IMR-90 (cell line): ENCODE results near the gene CHORDC1. TPM values are rescaled to one million over a fixed set of nuclear protein-coding genes. Genes with fewer than 3 reads are reported as not detected.

Experiments used
- ATAC-seq: fragments of 200-7000 bp; cut with Tn5 transposase; 2 replicates; pipeline ENCODE4 v1.9.1; 2020; ENCODE audit warnings: low read depth, mild to moderate bottlenecking, moderate library complexity
- BruUV-seq: library from RNA; stranded (reverse); fragments of 400-500 nt; replicated peaks from 2 replicates; lab custom pipeline; 2021; lab: Mats Ljungman, UMichigan
- CTCF ChIA-PET: fragments of 300-600 bp; formaldehyde crosslinking; extraction: SDS; loops from one replicate; lab custom pipeline; 2021; ENCODE audit warnings: antibody characterized with exemption; lab: Yijun Ruan, JAX
- POLR2A ChIA-PET: fragments of 300-600 bp; sonication (Branson Sonifier 250); formaldehyde crosslinking; loops from one replicate; lab custom pipeline; 2022; ENCODE audit warnings: antibody characterized with exemption; ENCODE audit not compliant: unreplicated experiment; lab: Charles Lee
- DNase-seq: peaks from one replicate; pipeline ENCODE4 v3.0.0; 2013
- H2AFZ ChIP-seq: replicated peaks from 2 replicates; pipeline ENCODE3; 2013; ENCODE audit warnings: low read length, mild to moderate bottlenecking; ENCODE audit not compliant: poor library complexity
- H2AK5ac ChIP-seq: 2 replicates; pipeline ENCODE4 v1.6.1; 2013; ENCODE audit warnings: low read depth, low read length, inconsistent platforms
- H2AK9ac ChIP-seq: replicated peaks from 2 replicates; pipeline ENCODE3; 2013; ENCODE audit warnings: mild to moderate bottlenecking, low read depth, low read length, moderate library complexity; ENCODE audit not compliant: poor library complexity
- H2BK120ac ChIP-seq: 2 replicates; pipeline ENCODE4 v1.6.1; 2013; ENCODE audit warnings: low read depth, low read length, inconsistent platforms
- H2BK15ac ChIP-seq: 3 replicates; pipeline ENCODE4 v1.6.1; 2013; ENCODE audit warnings: low read depth, low read length, inconsistent platforms
- H2BK20ac ChIP-seq: 2 replicates; pipeline ENCODE4 v1.6.1; 2013; ENCODE audit warnings: low read depth, mild to moderate bottlenecking, inconsistent platforms, low read length, moderate library complexity
- H2BK5ac ChIP-seq: 2 replicates; pipeline ENCODE4 v1.6.1; 2013; ENCODE audit warnings: mild to moderate bottlenecking, low read depth, low read length, inconsistent platforms; ENCODE audit not compliant: poor library complexity, severe bottlenecking
- H3K14ac ChIP-seq: replicated peaks from 2 replicates; pipeline ENCODE4 v1.6.1; 2013; ENCODE audit warnings: low read depth, low read length, inconsistent platforms
- H3K18ac ChIP-seq: 2 replicates; pipeline ENCODE4 v1.6.1; 2013; ENCODE audit warnings: low read depth, low read length, control low read depth
- H3K23ac ChIP-seq: 2 replicates; pipeline ENCODE4 v1.6.1; 2013; ENCODE audit warnings: low read depth, low read length, inconsistent platforms
- H3K27ac ChIP-seq: 2 replicates; pipeline ENCODE4 v1.5.1; 2013; ENCODE audit warnings: mild to moderate bottlenecking, control low read depth, low read length; ENCODE audit not compliant: insufficient read depth
- H3K27me3 ChIP-seq: 2 replicates; pipeline ENCODE4 v1.6.1; 2013; ENCODE audit warnings: low read length; ENCODE audit not compliant: control insufficient read depth, insufficient read depth
- H3K36me3 ChIP-seq: 2 replicates; pipeline ENCODE4 v1.6.1; 2013; ENCODE audit warnings: low read length, mixed read lengths; ENCODE audit not compliant: control insufficient read depth, insufficient read depth
- H3K4ac ChIP-seq: 2 replicates; pipeline ENCODE4 v1.6.1; 2013; ENCODE audit warnings: low read depth, low read length, inconsistent platforms
- H3K4me1 ChIP-seq: 2 replicates; pipeline ENCODE4 v1.6.1; 2013; ENCODE audit warnings: low read length, mixed read lengths; ENCODE audit not compliant: control insufficient read depth, insufficient read depth
- H3K4me2 ChIP-seq: 2 replicates; pipeline ENCODE4 v1.6.1; 2013; ENCODE audit warnings: low read depth, mild to moderate bottlenecking, control low read depth, low read length, moderate library complexity
- H3K4me3 ChIP-seq: 2 replicates; pipeline ENCODE4 v1.5.1; 2013; ENCODE audit warnings: low read depth, mild to moderate bottlenecking, control low read depth, low read length, moderate library complexity; ENCODE audit not compliant: insufficient read depth
- H3K56ac ChIP-seq: 2 replicates; pipeline ENCODE4 v1.6.1; 2013; ENCODE audit warnings: low read length, inconsistent platforms; ENCODE audit not compliant: insufficient read depth; ENCODE audit errors: extremely low read depth
- H3K79me1 ChIP-seq, 2 experiments: 2 replicates each; pipeline ENCODE4 v1.6.1; 2013; ENCODE audit warnings: low read length in 2 of 2, inconsistent platforms in 1 of 2, low read depth in 1 of 2
- H3K9ac ChIP-seq: 2 replicates; pipeline ENCODE4 v1.6.1; 2013; ENCODE audit warnings: low read depth, low read length, control low read depth
- H3K9me1 ChIP-seq: 2 replicates; pipeline ENCODE4 v1.6.1; 2013; ENCODE audit warnings: low read length, inconsistent platforms; ENCODE audit not compliant: insufficient read depth
- H3K9me3 ChIP-seq: 2 replicates; pipeline ENCODE4 v1.6.1; 2013; ENCODE audit warnings: low read length; ENCODE audit not compliant: control insufficient read depth, insufficient read depth
- H4K20me1 ChIP-seq: 2 replicates; pipeline ENCODE4 v1.6.1; 2013; ENCODE audit warnings: low read length, inconsistent platforms; ENCODE audit not compliant: insufficient read depth
- H4K5ac ChIP-seq: 2 replicates; pipeline ENCODE4 v1.6.1; 2013; ENCODE audit warnings: mild to moderate bottlenecking, low read depth, low read length, control low read depth
- H4K8ac ChIP-seq, 2 experiments: 2 replicates each; pipeline ENCODE4 v1.6.1; 2013; ENCODE audit warnings: low read depth in 2 of 2, low read length in 2 of 2, control low read depth in 1 of 2, inconsistent platforms in 1 of 2
- H4K91ac ChIP-seq: 2 replicates; pipeline ENCODE4 v1.6.1; 2013; ENCODE audit warnings: low read depth, low read length, inconsistent platforms; ENCODE audit not compliant: insufficient read depth
- BHLHE40 ChIP-seq: fragments of 150-350 bp; IDR thresholded peaks from 2 replicates; pipeline ENCODE4 v1.6.1; 2016; ENCODE audit warnings: mild to moderate bottlenecking, low read depth, low read length
- CEBPB ChIP-seq: IDR thresholded peaks from 2 replicates; pipeline ENCODE4 v1.6.1; 2012; ENCODE audit warnings: low read depth, low read length, improper control_type of control experiment
- CHD1 ChIP-seq: IDR thresholded peaks from 2 replicates; pipeline ENCODE4 v1.6.1; 2012; ENCODE audit warnings: low read depth, low read length, improper control_type of control experiment
- MAZ ChIP-seq: IDR thresholded peaks from 2 replicates; pipeline ENCODE4 v1.6.1; 2012; ENCODE audit warnings: low read depth, mild to moderate bottlenecking, low read length, improper control_type of control experiment, moderate library complexity, borderline replicate concordance
- MXI1 ChIP-seq: IDR thresholded peaks from 2 replicates; pipeline ENCODE4 v1.6.1; 2012; ENCODE audit warnings: low read depth, mild to moderate bottlenecking, low read length, moderate library complexity, borderline replicate concordance
- NFE2L2 ChIP-seq: fragments of 150-350 bp; IDR thresholded peaks from 2 replicates; pipeline ENCODE4 v1.6.1; 2016; ENCODE audit warnings: low read depth, mild to moderate bottlenecking, low read length
- POLR2A ChIP-seq: IDR thresholded peaks from 2 replicates; pipeline ENCODE4 v1.6.1; 2012; ENCODE audit warnings: mild to moderate bottlenecking, low read depth, low read length
- RCOR1 ChIP-seq: IDR thresholded peaks from 2 replicates; pipeline ENCODE4 v1.6.1; 2012; ENCODE audit warnings: mild to moderate bottlenecking, low read length, improper control_type of control experiment; ENCODE audit not compliant: insufficient replicate concordance
- RFX5 ChIP-seq: IDR thresholded peaks from 2 replicates; pipeline ENCODE4 v1.8.0; 2012; ENCODE audit warnings: low read depth, mild to moderate bottlenecking, low read length, moderate library complexity
- SMC3 ChIP-seq: fragments of 150-350 bp; IDR thresholded peaks from 2 replicates; pipeline ENCODE4 v1.6.1; 2016; ENCODE audit warnings: low read depth, mild to moderate bottlenecking, antibody characterized with exemption, low read length, moderate library complexity
- WGBS, 2 experiments: methylation state at CpG; one replicate each; pipeline versions ENCODE4 v1.1.5 to v1.1.7; 2013; ENCODE audit warnings: missing lambda C conversion rate in 2 of 2; ENCODE audit not compliant: insufficient read length in 1 of 2; ENCODE audit errors: extremely low coverage in 2 of 2; 5-methylcytosine and 5-hydroxymethylcytosine counted together
- dilution Hi-C: fragments of 300-500 bp; cut with HindIII; formaldehyde crosslinking; loops from one replicate; pipeline ENCODE4 v1.14.3; 2018; ENCODE audit warnings: low sequenced_read_pairs; ENCODE audit not compliant: unreplicated experiment
- in situ Hi-C: fragments of 300-500 bp; cut with MboI; formaldehyde crosslinking; loops from 3 replicates; pipeline ENCODE4 v1.14.3; 2019; ENCODE audit warnings: low sequenced_read_pairs, inconsistent platforms, mixed read lengths
- intact Hi-C: fragments of 100-400 bp; cut with micrococcal nuclease; formaldehyde crosslinking; loops from 2 replicates; pipeline ENCODE4 v1.10.0; 2022
- polyA plus RNA-seq, 3 experiments: library from polyadenylated mRNA; depleted of rRNA; stranded (reverse); fragments of >200 nt; gene quantifications; 2 replicates each; pipeline ENCODE4 v1.2.3, GENCODE V29; 2012; ENCODE audit warnings: low replicate concordance in 1 of 3
- total RNA-seq: library from RNA; depleted of rRNA; stranded (reverse); fragments of >200 nt; gene quantifications from 2 replicates; pipeline ENCODE4 v1.2.3, GENCODE V29; 2012
- TF ChIP-seq, protein P1 (sequence below): fragments of 150-350 bp; IDR thresholded peaks from 2 replicates; pipeline ENCODE4 v1.6.1; 2016; ENCODE audit warnings: low read depth, mild to moderate bottlenecking, low read length, moderate library complexity, borderline replicate concordance
- TF ChIP-seq, protein P2 (sequence below): conservative IDR thresholded peaks from 2 replicates; pipeline ENCODE4 v1.5.1; 2012; ENCODE audit warnings: mild to moderate bottlenecking, low read depth, low read length, improper control_type of control experiment
- TF ChIP-seq, protein P3 (sequence below): fragments of 150-350 bp; IDR thresholded peaks from 2 replicates; pipeline ENCODE4 v1.6.1; 2017; ENCODE audit warnings: mild to moderate bottlenecking, antibody characterized with exemption, low read length, low read depth

The CHORDC1 gene
- total and polyA plus RNA-seq, 2 of the 4 experiments (the other 2 are of a cell fraction), result 26.9 to 51.4 TPM

DNA sequence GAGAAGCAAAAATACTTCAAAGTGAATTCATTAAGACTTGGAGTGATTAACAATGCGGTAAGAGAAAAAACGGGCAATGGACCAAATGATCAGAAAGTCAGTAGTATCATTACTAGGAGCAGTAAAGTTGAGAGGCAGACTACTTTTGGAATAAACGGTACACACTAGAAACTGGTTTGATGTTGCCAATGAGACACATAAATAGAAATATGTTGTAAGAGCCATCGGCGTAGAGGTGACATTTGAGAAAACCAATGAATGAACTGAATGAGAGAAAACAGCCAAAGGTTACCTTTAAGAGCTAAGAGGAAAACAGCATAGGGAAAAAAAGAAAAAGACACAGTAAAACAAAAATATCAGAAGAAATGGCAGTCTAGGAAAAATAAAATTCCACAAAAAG lies 6.2 kb downstream of the CHORDC1 start:
- Histone ChIP-seq H2AK9ac (no peak overlapping the region), H4K91ac (no peak overlapping the region), H3K9ac (no peak overlapping the region), H3K9me3 (no peaks in the 10 kb centered on the region), H3K4me2 (no peak overlapping the region), H2AK5ac (no peak overlapping the region), H3K27ac (no peak overlapping the region), H3K14ac (no peak overlapping the region), H4K5ac (no peak overlapping the region), H3K23ac (no peak overlapping the region), H2BK15ac (no peak overlapping the region), H4K8ac (no peak overlapping the region), H3K4ac (no peak overlapping the region), H3K56ac (no peak overlapping the region), H3K36me3 (peaks cover 7% of the 10 kb centered on the region; the same call in 1 of the 2 replicates), H3K4me3 (no peak overlapping the region), H2BK5ac (no peak overlapping the region), H2AFZ (no peak overlapping the region), H3K79me1 (peaks cover 10 to 34% of the 10 kb centered on the region in 2 experiments), H2BK20ac (no peak overlapping the region), H3K4me1 (peaks cover 6% of the 10 kb centered on the region), H3K18ac (no peak overlapping the region), H4K20me1 (peaks cover 40% of the 10 kb centered on the region), H2BK120ac (no peak overlapping the region), H3K27me3 (no peaks in the 10 kb centered on the region), H3K9me1 (no peaks in the 10 kb centered on the region; the same call in none of the 2 replicates)
- ATAC-seq (no peak), DNase-seq (no peak)
- WGBS, 2 experiments, result 100% methylated on average over 1 of the region's 5 CpGs; no CpG with 5 or more reads in 1 of the 2 experiments
- no TSS peak for BruUV-seq
- ChIA-PET POLR2A (no interaction called here), CTCF (interaction anchor here (1.1 kb wide), 1 partner anchor 12 kb away, joined by 3 read pairs; no protein-coding TSS in a partner anchor)
- intact Hi-C loops (no loop called here), dilution Hi-C loops (no loop called here), in situ Hi-C loops (no loop called here)
- TF ChIP-seq CHD1, result no peak
- TF ChIP-seq, protein P1, sequence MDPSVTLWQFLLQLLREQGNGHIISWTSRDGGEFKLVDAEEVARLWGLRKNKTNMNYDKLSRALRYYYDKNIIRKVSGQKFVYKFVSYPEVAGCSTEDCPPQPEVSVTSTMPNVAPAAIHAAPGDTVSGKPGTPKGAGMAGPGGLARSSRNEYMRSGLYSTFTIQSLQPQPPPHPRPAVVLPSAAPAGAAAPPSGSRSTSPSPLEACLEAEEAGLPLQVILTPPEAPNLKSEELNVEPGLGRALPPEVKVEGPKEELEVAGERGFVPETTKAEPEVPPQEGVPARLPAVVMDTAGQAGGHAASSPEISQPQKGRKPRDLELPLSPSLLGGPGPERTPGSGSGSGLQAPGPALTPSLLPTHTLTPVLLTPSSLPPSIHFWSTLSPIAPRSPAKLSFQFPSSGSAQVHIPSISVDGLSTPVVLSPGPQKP, result no peak
- TF ChIP-seq NFE2L2, result no peak
- TF ChIP-seq RCOR1, result no peak
- TF ChIP-seq SMC3, result no peak
- no peak for TF ChIP-seq MAZ
- TF ChIP-seq, protein P2, sequence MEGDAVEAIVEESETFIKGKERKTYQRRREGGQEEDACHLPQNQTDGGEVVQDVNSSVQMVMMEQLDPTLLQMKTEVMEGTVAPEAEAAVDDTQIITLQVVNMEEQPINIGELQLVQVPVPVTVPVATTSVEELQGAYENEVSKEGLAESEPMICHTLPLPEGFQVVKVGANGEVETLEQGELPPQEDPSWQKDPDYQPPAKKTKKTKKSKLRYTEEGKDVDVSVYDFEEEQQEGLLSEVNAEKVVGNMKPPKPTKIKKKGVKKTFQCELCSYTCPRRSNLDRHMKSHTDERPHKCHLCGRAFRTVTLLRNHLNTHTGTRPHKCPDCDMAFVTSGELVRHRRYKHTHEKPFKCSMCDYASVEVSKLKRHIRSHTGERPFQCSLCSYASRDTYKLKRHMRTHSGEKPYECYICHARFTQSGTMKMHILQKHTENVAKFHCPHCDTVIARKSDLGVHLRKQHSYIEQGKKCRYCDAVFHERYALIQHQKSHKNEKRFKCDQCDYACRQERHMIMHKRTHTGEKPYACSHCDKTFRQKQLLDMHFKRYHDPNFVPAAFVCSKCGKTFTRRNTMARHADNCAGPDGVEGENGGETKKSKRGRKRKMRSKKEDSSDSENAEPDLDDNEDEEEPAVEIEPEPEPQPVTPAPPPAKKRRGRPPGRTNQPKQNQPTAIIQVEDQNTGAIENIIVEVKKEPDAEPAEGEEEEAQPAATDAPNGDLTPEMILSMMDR, result no peak
- TF ChIP-seq, protein P3, sequence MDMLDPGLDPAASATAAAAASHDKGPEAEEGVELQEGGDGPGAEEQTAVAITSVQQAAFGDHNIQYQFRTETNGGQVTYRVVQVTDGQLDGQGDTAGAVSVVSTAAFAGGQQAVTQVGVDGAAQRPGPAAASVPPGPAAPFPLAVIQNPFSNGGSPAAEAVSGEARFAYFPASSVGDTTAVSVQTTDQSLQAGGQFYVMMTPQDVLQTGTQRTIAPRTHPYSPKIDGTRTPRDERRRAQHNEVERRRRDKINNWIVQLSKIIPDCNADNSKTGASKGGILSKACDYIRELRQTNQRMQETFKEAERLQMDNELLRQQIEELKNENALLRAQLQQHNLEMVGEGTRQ, result no peak
- TF ChIP-seq POLR2A, result no peak
- TF ChIP-seq BHLHE40, result no peak
- TF ChIP-seq CEBPB, result no peak
- TF ChIP-seq RFX5, result no peak
- TF ChIP-seq MXI1, result no peak
